Smooth muscle cell (in vitro differentiated cells): ENCODE measurements around the gene PCYT2. TPM values are rescaled to one million over a fixed set of nuclear protein-coding genes. Genes with fewer than 3 reads are reported as not detected.

Experiments
- DNase-seq: peaks from one replicate; lab custom pipeline; 2025; ENCODE audit not compliant: unreplicated experiment; lab: John Stamatoyannopoulos, UW
- H2AFZ ChIP-seq: fragments of 200-600 bp; sonication (generic); 2 replicates; pipeline ENCODE4 v1.6.0; 2016; ENCODE audit warnings: antibody characterized with exemption, low read depth, mild to moderate bottlenecking
- H3F3A ChIP-seq: fragments of 200-600 bp; sonication (generic); 2 replicates; pipeline ENCODE4 v1.6.0; 2017; ENCODE audit warnings: antibody characterized with exemption, low read depth
- H3K27ac ChIP-seq: fragments of 200-600 bp; sonication (generic); 2 replicates; pipeline ENCODE4 v1.5.1; 2016; ENCODE audit warnings: low read depth, mild to moderate bottlenecking
- H3K27me3 ChIP-seq: fragments of 200-600 bp; sonication (generic); 2 replicates; pipeline ENCODE4 v1.6.1; 2016; ENCODE audit warnings: low read depth, mild to moderate bottlenecking
- H3K36me3 ChIP-seq: fragments of 200-600 bp; sonication (generic); 2 replicates; pipeline ENCODE4 v1.5.1; 2016; ENCODE audit warnings: low read depth
- H3K4me1 ChIP-seq: fragments of 200-600 bp; sonication (generic); 2 replicates; pipeline ENCODE4 v1.5.1; 2016; ENCODE audit warnings: low read depth
- H3K4me2 ChIP-seq: fragments of 200-600 bp; sonication (generic); 2 replicates; pipeline ENCODE4 v1.6.0; 2016; ENCODE audit warnings: mild to moderate bottlenecking
- H3K4me3 ChIP-seq: fragments of 200-600 bp; sonication (generic); 2 replicates; pipeline ENCODE4 v1.5.1; 2016; ENCODE audit warnings: mild to moderate bottlenecking
- H3K79me2 ChIP-seq: fragments of 200-600 bp; sonication (generic); 2 replicates; pipeline ENCODE4 v1.6.0; 2016; ENCODE audit warnings: low read depth, mild to moderate bottlenecking
- H3K9ac ChIP-seq: fragments of 200-600 bp; sonication (generic); 2 replicates; pipeline ENCODE4 v1.6.0; 2016; ENCODE audit warnings: low read depth
- H3K9me3 ChIP-seq: fragments of 200-600 bp; sonication (generic); replicated peaks from 2 replicates; pipeline ENCODE4 v1.5.1; 2016; ENCODE audit warnings: low read depth
- H4K20me1 ChIP-seq: fragments of 200-600 bp; sonication (generic); 2 replicates; pipeline ENCODE4 v1.6.0; 2016; ENCODE audit warnings: low read depth
- WGBS: methylation state at CpG from one replicate; pipeline ENCODE4 v1.1.7; 2016; ENCODE audit warnings: low lambda C conversion rate; 5-methylcytosine and 5-hydroxymethylcytosine counted together
- polyA plus RNA-seq: library from polyadenylated mRNA; unstranded; fragments of >200 nt; fragmentation: Nextera tagmentation; extraction: Ambion mirVana; gene quantifications from 2 replicates; pipeline ENCODE4 v1.2.1, GENCODE V29; 2016
- total RNA-seq: library from RNA; depleted of rRNA; stranded (reverse); fragments of >200 nt; gene quantifications from 2 replicates; pipeline ENCODE4 v1.2.3, GENCODE V29; 2014
- TF ChIP-seq, protein P1 (sequence below): fragments of 200-600 bp; sonication (generic); IDR thresholded peaks from 2 replicates; pipeline ENCODE4 v1.5.1; 2017; ENCODE audit warnings: borderline replicate concordance, mild to moderate bottlenecking, antibody characterized with exemption; ENCODE audit not compliant: insufficient read depth, poor library complexity, severe bottlenecking

The PCYT2 gene
- total and polyA plus RNA-seq, 2 experiments from 2014 or later = 11.4 to 50.6 TPM

DNA sequence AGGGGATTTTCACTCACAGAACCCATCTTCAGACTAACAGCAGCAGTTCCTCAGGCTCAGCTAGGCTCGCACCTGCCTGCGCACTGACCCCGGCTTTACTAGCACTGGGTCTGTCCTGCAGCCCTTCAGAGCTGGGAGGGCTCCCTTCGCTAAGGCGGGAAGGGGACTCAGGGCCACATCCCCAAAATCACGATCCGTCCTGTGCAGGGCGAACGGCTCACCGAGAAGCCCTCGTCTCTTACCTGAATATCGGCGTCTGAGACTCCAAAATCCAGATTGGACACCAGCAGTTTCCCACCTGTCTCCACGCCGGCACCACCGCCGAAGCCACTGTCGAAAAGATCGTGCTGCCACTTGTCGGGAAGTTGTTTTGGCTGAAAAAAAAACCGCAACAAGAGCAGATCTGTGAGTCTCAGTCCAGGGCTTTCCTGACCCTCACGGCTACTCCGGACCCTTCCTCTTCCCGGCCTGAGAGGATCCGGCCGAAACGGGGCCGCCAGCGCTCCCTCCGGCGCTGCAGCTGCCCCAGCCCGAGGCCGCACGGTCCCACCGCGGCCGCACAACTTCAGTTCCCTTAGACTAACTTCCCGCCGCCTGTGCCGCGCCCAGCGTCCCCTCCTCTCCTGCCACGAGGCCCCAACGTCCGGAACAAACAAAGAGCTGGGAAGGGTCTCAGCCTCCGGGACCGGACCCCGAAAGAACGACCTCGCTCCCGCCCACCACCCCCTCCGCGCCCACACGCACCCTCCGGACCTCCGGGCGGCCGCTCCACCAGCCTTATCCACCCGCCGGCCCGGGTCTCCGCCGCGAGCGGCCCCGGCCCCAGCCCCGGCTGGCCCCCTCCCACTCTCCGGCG lies 20.5 kb downstream of the PCYT2 start:
- TF ChIP-seq, protein P1, sequence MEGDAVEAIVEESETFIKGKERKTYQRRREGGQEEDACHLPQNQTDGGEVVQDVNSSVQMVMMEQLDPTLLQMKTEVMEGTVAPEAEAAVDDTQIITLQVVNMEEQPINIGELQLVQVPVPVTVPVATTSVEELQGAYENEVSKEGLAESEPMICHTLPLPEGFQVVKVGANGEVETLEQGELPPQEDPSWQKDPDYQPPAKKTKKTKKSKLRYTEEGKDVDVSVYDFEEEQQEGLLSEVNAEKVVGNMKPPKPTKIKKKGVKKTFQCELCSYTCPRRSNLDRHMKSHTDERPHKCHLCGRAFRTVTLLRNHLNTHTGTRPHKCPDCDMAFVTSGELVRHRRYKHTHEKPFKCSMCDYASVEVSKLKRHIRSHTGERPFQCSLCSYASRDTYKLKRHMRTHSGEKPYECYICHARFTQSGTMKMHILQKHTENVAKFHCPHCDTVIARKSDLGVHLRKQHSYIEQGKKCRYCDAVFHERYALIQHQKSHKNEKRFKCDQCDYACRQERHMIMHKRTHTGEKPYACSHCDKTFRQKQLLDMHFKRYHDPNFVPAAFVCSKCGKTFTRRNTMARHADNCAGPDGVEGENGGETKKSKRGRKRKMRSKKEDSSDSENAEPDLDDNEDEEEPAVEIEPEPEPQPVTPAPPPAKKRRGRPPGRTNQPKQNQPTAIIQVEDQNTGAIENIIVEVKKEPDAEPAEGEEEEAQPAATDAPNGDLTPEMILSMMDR = no peak
- Histone ChIP-seq H2AFZ (no peak overlapping the region), H4K20me1 (peaks cover 37% of the 10 kb centered on the region), H3K79me2 (peaks cover 59% of the 10 kb centered on the region), H3K4me3 (peak overlapping the region; percentile 95), H3K27ac (peak overlapping the region; percentile 56), H3K27me3 (no peaks in the 10 kb centered on the region), H3K9me3 (no peaks in the 10 kb centered on the region), H3K4me2 (peak overlapping the region; percentile 99), H3K4me1 (peaks cover 10% of the 10 kb centered on the region), H3K36me3 (no peaks in the 10 kb centered on the region), H3K9ac (peak overlapping the region; percentile 97), H3F3A (no peaks in the 10 kb centered on the region)
- 20% methylated on average over 47 of the region's 69 CpGs for WGBS
- DNase-seq = no peak

DNA sequence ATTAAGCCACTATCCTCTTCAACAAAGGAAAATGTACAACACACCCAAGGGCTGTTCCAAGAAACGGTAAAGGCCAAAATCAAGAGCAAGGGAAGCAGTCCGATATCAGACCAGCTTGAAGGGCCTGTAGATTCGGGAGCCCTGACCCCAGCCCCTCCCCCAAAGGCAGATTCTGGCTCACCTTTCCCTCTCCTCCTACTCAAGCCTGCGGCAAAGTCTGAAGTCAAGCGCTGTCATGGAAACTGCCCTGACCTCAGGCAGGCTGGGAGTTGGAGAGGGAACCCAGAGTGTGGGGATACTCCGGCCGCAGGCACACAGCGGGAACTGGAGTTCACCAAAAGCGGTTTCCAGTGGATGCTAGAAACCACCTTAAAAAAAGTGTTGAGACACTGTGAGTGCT lies 21.6 kb downstream of the PCYT2 start:
- H3K4me2 ChIP-seq = peak overlapping the region; percentile 99
- peak overlapping the region; percentile 97 for H3K9ac ChIP-seq

GRCh38 chr17:81888988-81889595 lies 22.1 kb downstream of the PCYT2 start:
- Histone ChIP-seq H3K4me3 (no peak overlapping the region), H3K9me3 (no peaks in the 10 kb centered on the region), H4K20me1 (peaks cover 44% of the 10 kb centered on the region), H3K79me2 (peaks cover 56% of the 10 kb centered on the region), H3K4me1 (peaks cover 10% of the 10 kb centered on the region), H3F3A (no peaks in the 10 kb centered on the region), H3K4me2 (no peak overlapping the region), H3K27me3 (no peaks in the 10 kb centered on the region), H3K27ac (no peak overlapping the region), H3K36me3 (no peaks in the 10 kb centered on the region), H3K9ac (no peak overlapping the region), H2AFZ (no peak overlapping the region)
- 98% methylated on average over 16 of the region's 16 CpGs for WGBS
- no peak for DNase-seq
- TF ChIP-seq, protein P1 = no peak

More for the DNA sequence above, 21.6 kb downstream of the PCYT2 start:
- Histone ChIP-seq H3K27me3 (no peaks in the 10 kb centered on the region), H3K4me3 (no peak overlapping the region), H3K4me1 (peaks cover 10% of the 10 kb centered on the region), H3F3A (no peaks in the 10 kb centered on the region), H3K36me3 (no peaks in the 10 kb centered on the region), H3K9me3 (no peaks in the 10 kb centered on the region), H2AFZ (no peak overlapping the region), H3K27ac (peak overlapping the region; percentile 56), H4K20me1 (peaks cover 44% of the 10 kb centered on the region), H3K79me2 (peaks cover 59% of the 10 kb centered on the region)
- no peak for DNase-seq
- whole genome bisulfite sequencing = 94% methylated on average over 9 of the region's 9 CpGs
- TF ChIP-seq, protein P1 = no peak
